Astrocyte (in vitro differentiated cells and primary cell): Measurements from ENCODE around the gene ERGIC3. TPM values are rescaled to one million over a fixed set of nuclear protein-coding genes. Genes with fewer than 3 reads are reported as not detected.

Experiments
- DNase-seq: peaks from one replicate; pipeline ENCODE4 v3.0.0-alpha.2; 2010; ENCODE audit warnings: low read depth
- FAIRE-seq: peaks from 2 replicates; lab custom pipeline; 2011; peaks lifted over from hg19 to GRCh38; lab: Jason Lieb, UNC
- H2AFZ ChIP-seq: 2 replicates; pipeline ENCODE4 v1.6.0; 2012; ENCODE audit warnings: low read depth, low read length, inconsistent platforms
- H3K27ac ChIP-seq: 2 replicates; pipeline ENCODE4 v1.5.1; 2011; ENCODE audit warnings: low read depth, low read length, inconsistent platforms
- H3K27me3 ChIP-seq: 2 replicates; pipeline ENCODE4 v1.6.0; 2011; ENCODE audit warnings: low read length, inconsistent platforms; ENCODE audit not compliant: insufficient read depth
- H3K36me3 ChIP-seq: 2 replicates; pipeline ENCODE4 v1.5.1; 2011; ENCODE audit warnings: low read length, inconsistent platforms; ENCODE audit not compliant: insufficient read depth
- H3K4me1 ChIP-seq: 2 replicates; pipeline ENCODE4 v1.5.1; 2011; ENCODE audit warnings: low read length, inconsistent platforms; ENCODE audit not compliant: insufficient read depth
- H3K4me2 ChIP-seq: 2 replicates; pipeline ENCODE4 v1.6.0; 2012; ENCODE audit warnings: low read length, inconsistent platforms
- H3K4me3 ChIP-seq: 2 replicates; pipeline ENCODE4 v1.5.1; 2011; ENCODE audit warnings: low read depth, mild to moderate bottlenecking, low read length, inconsistent platforms; ENCODE audit not compliant: insufficient read depth
- H3K79me2 ChIP-seq: 2 replicates; pipeline ENCODE4 v1.6.0; 2012; ENCODE audit warnings: mild to moderate bottlenecking, low read length, inconsistent platforms; ENCODE audit not compliant: insufficient read depth
- H3K9ac ChIP-seq: 2 replicates; pipeline ENCODE4 v1.6.0; 2012; ENCODE audit warnings: mild to moderate bottlenecking, low read length, inconsistent platforms
- H3K9me3 ChIP-seq: 2 replicates; pipeline ENCODE4 v1.5.1; 2012; ENCODE audit warnings: low read depth, mild to moderate bottlenecking, low read length, inconsistent platforms; ENCODE audit not compliant: insufficient read depth
- H4K20me1 ChIP-seq: 2 replicates; pipeline ENCODE4 v1.6.0; 2012; ENCODE audit warnings: low read length, inconsistent platforms; ENCODE audit not compliant: insufficient read depth
- H3K27ac Mint-ChIP-seq: one replicate; pipeline ENCODE4 v1.8.0; 2021; ENCODE audit warnings: mild to moderate bottlenecking, mixed read lengths; ENCODE audit not compliant: unreplicated experiment
- H3K27me3 Mint-ChIP-seq: one replicate; pipeline ENCODE4 v1.8.0; 2021; ENCODE audit warnings: low read depth, mixed read lengths; ENCODE audit not compliant: unreplicated experiment
- H3K36me3 Mint-ChIP-seq: one replicate; pipeline ENCODE4 v1.8.0; 2021; ENCODE audit warnings: low read depth, mixed read lengths; ENCODE audit not compliant: unreplicated experiment
- H3K4me1 Mint-ChIP-seq: one replicate; pipeline ENCODE4 v1.8.0; 2021; ENCODE audit warnings: low read depth, mixed read lengths; ENCODE audit not compliant: unreplicated experiment
- H3K4me3 Mint-ChIP-seq: one replicate; pipeline ENCODE4 v1.8.0; 2021; ENCODE audit warnings: mild to moderate bottlenecking, moderate library complexity, mixed read lengths; ENCODE audit not compliant: unreplicated experiment
- H3K9me3 Mint-ChIP-seq: one replicate; pipeline ENCODE4 v1.8.0; 2021; ENCODE audit warnings: mild to moderate bottlenecking, mixed read lengths; ENCODE audit not compliant: unreplicated experiment
- EZH2 ChIP-seq: IDR thresholded peaks from 2 replicates; pipeline ENCODE4 v1.6.1; 2012; ENCODE audit warnings: mild to moderate bottlenecking, low read length, inconsistent platforms; ENCODE audit not compliant: insufficient read depth
- total RNA-seq: library from RNA; stranded (reverse); gene quantifications from 2 replicates; pipeline ENCODE4 v1.2.1, GENCODE V29; 2021
- TF ChIP-seq, protein P1 (sequence below): IDR thresholded peaks from 2 replicates; pipeline ENCODE4 v1.5.1; 2011; ENCODE audit warnings: low read depth, mild to moderate bottlenecking, inconsistent platforms, low read length, moderate library complexity; ENCODE audit not compliant: insufficient read depth

The ERGIC3 gene
- total RNA-seq, 1 donor from 2014 or later: 198 TPM

GRCh38 chr20:35601990-35602389 is 60.1 kb downstream of the ERGIC3 start:
- Mint-ChIP-seq H3K9me3 (peaks cover 13% of the 10 kb centered on the region), H3K27ac (no peak overlapping the region), H3K4me3 (no peak overlapping the region), H3K36me3 (peaks cover 2% of the 10 kb centered on the region), H3K4me1 (peaks cover 6% of the 10 kb centered on the region), H3K27me3 (peaks cover 62% of the 10 kb centered on the region)
- peak overlapping the region; percentile 88 for H3K4me2 ChIP-seq
- no peak overlapping the region for H3K27ac ChIP-seq
- H3K79me2 ChIP-seq: no peaks in the 10 kb centered on the region
- peak overlapping the region; percentile 79 for H2AFZ ChIP-seq
- DNase-seq (no peak), FAIRE-seq (no peak)
- peak overlapping the region; percentile 51 for H3K4me3 ChIP-seq
- no peaks in the 10 kb centered on the region for H4K20me1 ChIP-seq
- TF ChIP-seq, protein P1, sequence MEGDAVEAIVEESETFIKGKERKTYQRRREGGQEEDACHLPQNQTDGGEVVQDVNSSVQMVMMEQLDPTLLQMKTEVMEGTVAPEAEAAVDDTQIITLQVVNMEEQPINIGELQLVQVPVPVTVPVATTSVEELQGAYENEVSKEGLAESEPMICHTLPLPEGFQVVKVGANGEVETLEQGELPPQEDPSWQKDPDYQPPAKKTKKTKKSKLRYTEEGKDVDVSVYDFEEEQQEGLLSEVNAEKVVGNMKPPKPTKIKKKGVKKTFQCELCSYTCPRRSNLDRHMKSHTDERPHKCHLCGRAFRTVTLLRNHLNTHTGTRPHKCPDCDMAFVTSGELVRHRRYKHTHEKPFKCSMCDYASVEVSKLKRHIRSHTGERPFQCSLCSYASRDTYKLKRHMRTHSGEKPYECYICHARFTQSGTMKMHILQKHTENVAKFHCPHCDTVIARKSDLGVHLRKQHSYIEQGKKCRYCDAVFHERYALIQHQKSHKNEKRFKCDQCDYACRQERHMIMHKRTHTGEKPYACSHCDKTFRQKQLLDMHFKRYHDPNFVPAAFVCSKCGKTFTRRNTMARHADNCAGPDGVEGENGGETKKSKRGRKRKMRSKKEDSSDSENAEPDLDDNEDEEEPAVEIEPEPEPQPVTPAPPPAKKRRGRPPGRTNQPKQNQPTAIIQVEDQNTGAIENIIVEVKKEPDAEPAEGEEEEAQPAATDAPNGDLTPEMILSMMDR: no peak
- TF ChIP-seq EZH2: no peak
- peaks cover 11% of the 10 kb centered on the region for H3K4me1 ChIP-seq
- no peaks in the 10 kb centered on the region for H3K36me3 ChIP-seq
- no peaks in the 10 kb centered on the region for H3K9me3 ChIP-seq
- H3K27me3 ChIP-seq: peaks cover 27% of the 10 kb centered on the region
- peak overlapping the region; percentile 50 for H3K9ac ChIP-seq

- no peak overlapping the region for H3K4me3 Mint-ChIP-seq
- Histone ChIP-seq H3K4me1 (peaks cover 11% of the 10 kb centered on the region), H3K4me3 (no peak overlapping the region), H3K9ac (no peak overlapping the region), H3K9me3 (no peaks in the 10 kb centered on the region), H3K79me2 (no peaks in the 10 kb centered on the region), H3K4me2 (no peak overlapping the region), H3K36me3 (no peaks in the 10 kb centered on the region), H2AFZ (no peak overlapping the region), H3K27ac (no peak overlapping the region), H4K20me1 (no peaks in the 10 kb centered on the region), H3K27me3 (peaks cover 22% of the 10 kb centered on the region)
- H3K36me3 Mint-ChIP-seq: peaks cover 1% of the 10 kb centered on the region
- H3K9me3 Mint-ChIP-seq: peaks cover 10% of the 10 kb centered on the region
- no peak for FAIRE-seq
- no peak overlapping the region for H3K27ac Mint-ChIP-seq
- DNase-seq: no peak
- H3K4me1 Mint-ChIP-seq: peaks cover 5% of the 10 kb centered on the region
- TF ChIP-seq EZH2: no peak
- TF ChIP-seq, protein P1: no peak
- peaks cover 54% of the 10 kb centered on the region for H3K27me3 Mint-ChIP-seq
Observed at GRCh38 chr20:35602851-35603495, 61.1 kb downstream of the ERGIC3 start.
